H1 (cell line): Measurements from ENCODE around the gene VGF. TPM values are rescaled to one million over a fixed set of nuclear protein-coding genes. Genes with fewer than 3 reads are reported as not detected.

ENCODE experiments used
- polyA plus RNA-seq, 7 experiments: library from polyadenylated mRNA; depleted of rRNA in 3 of 7; stranded (reverse) in 5 of 7; unstranded in 2 of 7; fragments of >200 nt in 5 of 7; fragments of 200-250 nt in 2 of 7; gene quantifications; 1 replicate in 5 of 7; 2 replicates in 1 of 7; 4 replicates in 1 of 7; pipeline versions ENCODE4 v1.2.1 to v1.2.3, GENCODE V29; 2011 to 2013; ENCODE audit warnings: missing spikeins in 2 of 7, mixed read lengths in 2 of 7
- total RNA-seq: library from RNA; stranded (reverse); fragmentation: NEBNext Ultra II Directional; extraction: Animal tissue kit (Norgen Biotek cat#: 25700); gene quantifications from 2 replicates; pipeline ENCODE4 v1.2.1, GENCODE V29; 2021
- TF ChIP-seq, protein P1 (sequence below), 3 experiments: IDR thresholded peaks; 1 replicate in 2 of 3; 2 replicates in 1 of 3; pipeline versions ENCODE4 v1.5.1 to v1.6.1; 2011; ENCODE audit warnings: low read length in 3 of 3, mild to moderate bottlenecking in 3 of 3, inconsistent platforms in 2 of 3, low read depth in 1 of 3, moderate library complexity in 1 of 3; ENCODE audit not compliant: insufficient read depth in 1 of 3; ENCODE audit errors: control extremely low read depth in 1 of 3

The VGF gene
- total and polyA plus RNA-seq, 2 of the 8 experiments (the other 6 are each of a cell fraction or from before 2014, with no cell fraction given) = 1.6 to 7.0 TPM

DNA sequence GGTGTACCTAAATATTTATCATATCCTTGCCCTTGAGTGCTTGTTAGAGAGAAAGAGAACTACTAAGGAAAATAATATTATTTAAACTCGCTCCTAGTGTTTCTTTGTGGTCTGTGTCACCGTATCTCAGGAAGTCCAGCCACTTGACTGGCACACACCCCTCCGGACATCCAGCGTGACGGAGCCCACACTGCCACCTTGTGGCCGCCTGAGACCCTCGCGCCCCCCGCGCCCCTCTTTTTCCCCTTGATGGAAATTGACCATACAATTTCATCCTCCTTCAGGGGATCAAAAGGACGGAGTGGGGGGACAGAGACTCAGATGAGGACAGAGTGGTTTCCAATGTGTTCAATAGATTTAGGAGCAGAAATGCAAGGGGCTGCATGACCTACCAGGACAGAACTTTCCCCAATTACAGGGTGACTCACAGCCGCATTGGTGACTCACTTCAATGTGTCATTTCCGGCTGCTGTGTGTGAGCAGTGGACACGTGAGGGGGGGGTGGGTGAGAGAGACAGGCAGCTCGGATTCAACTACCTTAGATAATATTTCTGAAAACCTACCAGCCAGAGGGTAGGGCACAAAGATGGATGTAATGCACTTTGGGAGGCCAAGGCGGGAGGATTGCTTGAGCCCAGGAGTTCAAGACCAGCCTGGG lies 27.0 kb downstream of the VGF start (continued):
- TF ChIP-seq, protein P1, sequence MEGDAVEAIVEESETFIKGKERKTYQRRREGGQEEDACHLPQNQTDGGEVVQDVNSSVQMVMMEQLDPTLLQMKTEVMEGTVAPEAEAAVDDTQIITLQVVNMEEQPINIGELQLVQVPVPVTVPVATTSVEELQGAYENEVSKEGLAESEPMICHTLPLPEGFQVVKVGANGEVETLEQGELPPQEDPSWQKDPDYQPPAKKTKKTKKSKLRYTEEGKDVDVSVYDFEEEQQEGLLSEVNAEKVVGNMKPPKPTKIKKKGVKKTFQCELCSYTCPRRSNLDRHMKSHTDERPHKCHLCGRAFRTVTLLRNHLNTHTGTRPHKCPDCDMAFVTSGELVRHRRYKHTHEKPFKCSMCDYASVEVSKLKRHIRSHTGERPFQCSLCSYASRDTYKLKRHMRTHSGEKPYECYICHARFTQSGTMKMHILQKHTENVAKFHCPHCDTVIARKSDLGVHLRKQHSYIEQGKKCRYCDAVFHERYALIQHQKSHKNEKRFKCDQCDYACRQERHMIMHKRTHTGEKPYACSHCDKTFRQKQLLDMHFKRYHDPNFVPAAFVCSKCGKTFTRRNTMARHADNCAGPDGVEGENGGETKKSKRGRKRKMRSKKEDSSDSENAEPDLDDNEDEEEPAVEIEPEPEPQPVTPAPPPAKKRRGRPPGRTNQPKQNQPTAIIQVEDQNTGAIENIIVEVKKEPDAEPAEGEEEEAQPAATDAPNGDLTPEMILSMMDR (IDR thresholded peaks at IDR 0.05; ENCODE audit: control extremely low read depth in 1 of 3, insufficient read depth in 1 of 3, low read depth in 1 of 3, low read length in 3 of 3) = peak; percentile 57 to 76 (median 64)
- TF ChIP-seq, all 59 proteins: peak for 7
